ENCODE measurements around the gene NDUFS3.
"Not testable (repeated sequence)": the region's sequence is repeated elsewhere in the genome, so short reads cannot be mapped to it uniquely, and the experiment has no call there.

The NDUFS3 gene

GRCh38 chr11:47578524-47579494, at the start of gene NDUFS3, which contains the start of gene KBTBD4:
TSS of gene NDUFS3 (plus strand) at chr11:47579074. CDS start at chr11:47579092, 18 bp downstream.
TSS of gene KBTBD4 (minus strand) at chr11:47578970. CDS start at chr11:47578951, 19 bp downstream.
- DNase-seq: peak; percentile 82

GRCh38 chr11:47529951-47530350, 48.9 kb upstream of the NDUFS3 start:
- DNase-seq: no peak

GRCh38 chr11:47530721-47531120, 48.2 kb upstream of the NDUFS3 start:
- not testable (repeated sequence) for DNase-seq

GRCh38 chr11:47531666-47532065, 47.2 kb upstream of the NDUFS3 start:
- DNase-seq: no peak

GRCh38 chr11:47532597-47533213, 46.2 kb upstream of the NDUFS3 start:
- no peak for DNase-seq

- no peak for DNase-seq
Measured at GRCh38 chr11:47533690-47534151, 45.2 kb upstream of the NDUFS3 start.

GRCh38 chr11:47534704-47535251, 44.1 kb upstream of the NDUFS3 start:
- DNase-seq: no peak

- DNase-seq: peak; percentile 53
Measured at GRCh38 chr11:47536915-47537314, 42.0 kb upstream of the NDUFS3 start.

GRCh38 chr11:47538741-47539565, 39.9 kb upstream of the NDUFS3 start:
- no peak for DNase-seq

- no peak for DNase-seq
Measured at GRCh38 chr11:47539681-47540039, 39.2 kb upstream of the NDUFS3 start.

- no peak for DNase-seq
Measured at GRCh38 chr11:47541070-47541469, 37.8 kb upstream of the NDUFS3 start.

GRCh38 chr11:47545298-47545697, 33.6 kb upstream of the NDUFS3 start:
- no peak for DNase-seq

- not testable (repeated sequence) for DNase-seq
Measured at GRCh38 chr11:47546274-47546673, 32.6 kb upstream of the NDUFS3 start.

GRCh38 chr11:47550288-47551047, 28.4 kb upstream of the NDUFS3 start:
- no peak for DNase-seq

GRCh38 chr11:47551086-47551485, 27.8 kb upstream of the NDUFS3 start:
- no peak for DNase-seq

- DNase-seq: no peak
Measured at GRCh38 chr11:47552056-47552565, 26.8 kb upstream of the NDUFS3 start.

- DNase-seq: peak; percentile 86
Measured at GRCh38 chr11:47552566-47553405, 26.1 kb upstream of the NDUFS3 start, which contains the start of gene CELF1. TSS of gene CELF1 (minus strand) at chr11:47553132. CDS start at chr11:47499523, 53,609 bp downstream.

- DNase-seq: peak; percentile 70
Measured at GRCh38 chr11:47553406-47553743, 25.5 kb upstream of the NDUFS3 start.

GRCh38 chr11:47557004-47557403, 21.9 kb upstream of the NDUFS3 start:
- DNase-seq: not testable (repeated sequence)

GRCh38 chr11:47558695-47559094, 20.2 kb upstream of the NDUFS3 start:
- no peak for DNase-seq

- DNase-seq: no peak
Measured at GRCh38 chr11:47560426-47560825, 18.4 kb upstream of the NDUFS3 start.
